GM19238 (cell line): ENCODE measurements around the gene PHF11.

Experiments
- DNase-seq: peaks from one replicate; pipeline ENCODE4 v3.0.0; 2011; ENCODE audit warnings: low spot score; ENCODE audit not compliant: insufficient read length

The PHF11 gene

GRCh38 chr13:49497272-49497671 is 1.5 kb downstream of the PHF11 start:
- DNase-seq: no peak

- no peak for DNase-seq
These were observed 2.5 kb downstream of the PHF11 start for GRCh38 chr13:49498206-49498605.

- no peak for DNase-seq
These were observed 4.3 kb downstream of the PHF11 start for GRCh38 chr13:49499889-49500660.

- no peak for DNase-seq
These were observed 7.2 kb downstream of the PHF11 start for GRCh38 chr13:49502954-49503353.

DNA sequence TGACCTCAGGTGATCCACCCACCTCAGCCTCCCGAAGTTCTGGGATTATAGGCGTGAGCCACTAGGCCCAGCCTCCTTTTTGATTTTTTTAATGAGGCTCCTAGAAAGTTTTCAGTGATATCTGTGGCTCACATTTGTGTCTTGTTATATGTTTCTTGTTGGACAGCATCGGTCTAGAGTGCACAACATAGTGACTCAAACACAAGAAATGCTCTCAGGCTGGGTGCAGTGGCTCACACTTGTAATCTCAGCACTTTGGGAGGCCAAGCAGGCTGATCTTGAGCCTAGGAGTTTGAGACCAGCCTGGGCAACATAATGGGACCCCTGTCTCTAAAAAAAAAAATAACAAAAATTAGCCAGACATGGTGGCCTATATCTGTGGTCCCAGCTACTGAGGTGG is 8.2 kb downstream of the PHF11 start:
- no peak for DNase-seq

DNA sequence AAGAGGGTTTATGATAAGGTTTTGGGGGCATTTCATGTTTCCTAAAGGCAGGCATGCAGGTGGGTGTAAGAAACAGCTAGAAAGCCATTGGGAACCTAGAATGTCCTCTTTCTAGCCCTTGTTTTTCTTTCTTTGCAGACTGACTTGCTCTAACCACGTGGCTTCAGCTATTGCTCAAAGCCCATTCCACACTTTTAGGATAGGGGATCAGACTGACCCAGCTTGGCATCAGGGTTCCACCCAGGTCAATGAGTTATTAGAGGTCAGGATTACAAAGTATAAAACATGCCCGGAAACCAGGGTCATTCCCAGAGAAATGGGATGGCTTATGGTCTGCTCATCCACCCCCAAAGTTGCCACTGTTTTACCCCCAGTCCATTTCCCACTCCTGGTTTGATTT is 16.8 kb downstream of the PHF11 start:
- DNase-seq: no peak

DNA sequence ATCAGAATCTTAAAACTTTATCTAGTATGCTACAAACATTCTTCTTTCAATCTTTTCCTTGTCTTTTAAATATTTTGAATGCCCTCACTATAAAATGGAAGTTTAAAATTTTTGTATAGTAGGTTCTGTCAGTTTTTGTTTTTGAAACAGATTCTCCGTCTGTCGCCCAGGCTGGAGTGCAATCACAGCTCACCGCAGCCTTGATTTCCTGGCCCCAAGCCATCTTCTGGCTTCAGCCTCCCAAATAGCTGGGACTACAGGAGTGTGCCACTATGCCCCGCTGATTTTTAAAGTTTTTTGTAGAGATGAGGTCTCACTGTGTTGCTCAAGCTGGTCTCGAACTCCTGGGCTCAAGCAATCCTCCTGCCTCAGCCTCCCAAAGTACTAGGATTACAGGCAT is 20.7 kb downstream of the PHF11 start:
- DNase-seq: no peak

DNA sequence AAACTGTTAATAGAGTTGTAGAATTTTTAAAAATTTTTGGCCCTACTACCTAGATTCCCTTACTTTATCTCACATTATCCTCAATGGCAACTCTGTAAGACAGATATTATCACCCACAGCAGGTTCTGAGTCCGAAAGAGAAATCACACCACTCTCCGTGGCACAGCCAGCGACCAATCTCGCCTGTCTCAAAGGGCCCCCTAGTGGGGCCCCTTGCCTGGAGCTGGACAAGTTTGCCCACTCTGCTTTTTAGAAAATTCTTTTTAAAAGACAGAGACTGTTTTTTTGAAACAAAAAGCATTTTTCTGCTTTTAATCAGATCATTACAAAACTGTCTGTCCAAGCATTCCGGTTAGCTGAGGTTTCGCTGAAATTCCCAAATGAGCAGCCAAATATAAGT is 21.7 kb downstream of the PHF11 start:
- DNase-seq: no peak

DNA sequence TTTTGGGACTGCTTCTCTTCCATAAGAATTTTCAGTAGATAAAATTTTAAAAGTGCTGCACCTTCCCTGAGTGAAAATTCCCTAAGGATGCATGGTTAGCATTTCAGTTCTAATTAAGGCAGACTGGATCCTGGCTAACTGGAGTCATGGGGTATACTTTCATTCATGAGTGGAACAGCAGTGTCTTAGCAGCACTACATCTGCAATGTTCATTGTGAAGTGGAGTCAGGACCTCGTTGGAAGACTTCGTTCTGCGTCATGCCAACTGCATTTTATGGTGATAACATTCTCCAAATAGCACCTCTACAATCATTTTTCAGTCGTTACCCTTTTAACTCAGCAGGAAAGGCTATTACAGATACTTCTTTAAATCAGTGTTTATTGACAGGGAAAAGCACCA is 25.5 kb downstream of the PHF11 start:
- no peak for DNase-seq

GRCh38 chr13:49524740-49525501 is 29.2 kb downstream of the PHF11 start:
- DNase-seq: no peak

GRCh38 chr13:49527123-49527522 is 31.4 kb downstream of the PHF11 start:
- no peak for DNase-seq

DNA sequence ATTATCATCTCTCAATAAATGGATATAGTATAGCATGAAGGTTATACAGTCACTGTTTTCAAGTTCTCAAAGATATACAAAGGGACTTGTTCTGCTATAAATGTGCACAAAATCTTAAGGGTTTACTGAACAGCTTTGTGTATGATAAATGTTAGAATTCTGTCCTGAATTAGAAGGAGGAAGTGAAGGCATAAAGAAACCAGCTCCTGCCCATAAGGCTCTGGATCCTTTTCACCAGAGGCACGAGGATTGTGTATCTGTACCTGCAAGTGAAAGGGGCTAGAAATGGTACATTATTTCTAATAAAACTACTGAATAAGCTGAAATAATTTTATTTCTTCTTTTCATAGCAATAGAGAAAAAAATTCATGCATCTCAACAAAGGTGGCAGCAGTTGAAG is 32.4 kb downstream of the PHF11 start:
- no peak for DNase-seq

GRCh38 chr13:49530457-49530856 is 34.7 kb downstream of the PHF11 start:
- no peak for DNase-seq

- DNase-seq: no peak
These were observed 36.8 kb downstream of the PHF11 start for GRCh38 chr13:49532593-49532992.

GRCh38 chr13:49533011-49533410 is 37.3 kb downstream of the PHF11 start:
- DNase-seq: no peak

DNA sequence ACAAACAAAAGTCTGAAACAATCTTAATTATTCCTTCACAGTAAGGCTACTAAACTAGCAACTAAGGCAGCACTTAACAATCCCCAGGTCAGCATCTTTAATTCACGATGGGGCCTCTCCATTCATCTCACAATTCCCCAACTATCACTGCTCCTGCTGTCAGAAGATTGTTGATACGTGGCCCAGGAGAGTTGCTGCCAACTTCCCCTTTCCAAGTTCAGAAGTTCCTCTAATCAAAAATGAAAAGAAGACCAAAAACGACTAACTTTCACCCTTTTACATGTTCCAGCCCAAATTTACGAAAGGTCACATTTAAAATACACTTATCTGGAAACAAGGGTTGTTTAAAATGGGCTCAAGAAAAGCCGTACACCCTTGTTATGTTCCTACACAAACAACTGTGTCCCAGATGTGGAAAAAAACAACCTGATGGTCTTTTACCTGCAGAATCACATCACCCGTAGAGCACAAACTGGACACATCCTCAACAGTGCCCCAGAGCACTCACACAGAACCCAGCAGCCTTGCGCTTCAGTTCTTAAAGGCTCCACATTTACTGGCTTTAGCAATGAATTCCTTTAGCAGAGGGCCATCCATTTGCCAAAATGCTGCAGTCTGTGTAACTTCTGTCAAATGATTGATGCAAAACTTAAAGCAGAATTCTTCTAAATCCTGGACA is 38.0 kb downstream of the PHF11 start:
- DNase-seq: no peak

- no peak for DNase-seq
These were observed 40.6 kb downstream of the PHF11 start for GRCh38 chr13:49536144-49536873.

GRCh38 chr13:49538404-49538803 is 42.7 kb downstream of the PHF11 start:
- no peak for DNase-seq

DNA sequence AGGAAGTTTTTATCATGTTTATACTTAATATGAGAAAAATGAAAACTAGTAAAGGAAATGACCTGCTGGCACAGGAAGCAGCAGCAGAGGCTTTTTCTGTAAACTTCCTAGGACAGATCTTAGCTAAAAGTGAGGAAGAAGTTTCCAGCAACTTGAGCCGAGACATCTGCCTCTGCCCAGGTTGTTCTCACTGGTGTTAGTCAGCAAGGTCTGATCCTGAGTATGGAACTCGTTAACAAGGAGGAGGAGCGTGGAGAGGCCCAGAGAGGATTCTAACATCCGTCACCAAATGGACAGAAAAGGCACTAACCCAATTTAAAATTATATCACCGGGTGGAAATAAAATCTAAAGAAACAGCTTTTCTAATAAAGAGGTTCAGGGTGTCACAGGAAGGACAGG is 43.6 kb downstream of the PHF11 start:
- DNase-seq: no peak

DNA sequence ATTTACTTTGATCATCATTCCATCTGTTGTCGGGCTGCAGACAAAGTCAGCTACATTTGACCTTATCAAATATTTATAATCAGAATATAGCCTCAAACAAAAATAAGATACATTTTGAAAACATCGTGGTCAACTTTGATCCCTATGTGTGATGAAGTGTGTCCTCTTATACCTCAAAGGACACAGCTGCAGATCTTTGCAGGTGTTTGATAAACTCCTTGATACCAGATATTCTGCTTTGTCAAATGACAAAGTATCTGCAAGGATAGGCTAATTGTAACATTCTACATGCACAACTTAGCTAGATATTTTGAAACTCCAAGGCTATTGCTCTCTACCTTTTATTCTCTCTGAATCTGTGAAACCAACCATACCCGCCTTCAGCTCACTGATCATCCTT is 44.0 kb downstream of the PHF11 start:
- no peak for DNase-seq

- DNase-seq: no peak
These were observed 44.8 kb downstream of the PHF11 start for GRCh38 chr13:49540552-49540951.

DNA sequence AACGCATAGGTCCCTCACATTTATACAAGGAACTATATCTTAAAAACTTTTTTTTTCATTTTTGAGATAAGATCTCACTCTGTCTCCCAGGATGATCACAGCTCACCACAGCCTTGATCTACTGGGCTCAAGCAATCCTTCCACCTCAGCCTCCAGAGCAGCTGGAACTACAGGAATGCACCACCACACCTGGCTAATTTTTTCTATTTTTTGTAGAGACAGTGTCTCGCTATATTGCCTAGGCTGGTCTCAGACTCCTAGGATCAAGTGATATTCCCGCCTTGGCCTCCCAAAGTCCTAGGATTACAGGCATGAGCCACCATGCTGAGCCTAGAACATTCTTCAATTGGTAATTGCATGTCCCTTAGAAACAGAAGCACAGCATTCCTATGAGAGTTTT is 47.9 kb downstream of the PHF11 start:
- DNase-seq: no peak
